Right renal cortex interstitium (tissue), 3 donors: Measurements from ENCODE around the gene RCE1. TPM values are rescaled to one million over a fixed set of nuclear protein-coding genes. Genes with fewer than 3 reads are reported as not detected.

Experiments used
- DNase-seq, 3 donors: peaks; one replicate each; pipeline ENCODE4 v3.0.0-alpha.2; 2013; ENCODE audit warnings: low read depth in 3 of 3, low spot score in 2 of 3
- polyA plus RNA-seq, 3 donors: library from polyadenylated mRNA; unstranded; fragments of 120-200 nt; gene quantifications; one replicate each; pipeline ENCODE4 v1.2.1, GENCODE V29; 2013; ENCODE audit not compliant: insufficient read length in 3 of 3

Gene RCE1
- polyA plus RNA-seq, 3 donors = 16.7 to 23.2 (median 20.0) TPM

- no peak for DNase-seq
Observed at GRCh38 chr11:66844496-66845142, 1.4 kb downstream of the RCE1 start.

- DNase-seq = no peak
Observed at GRCh38 chr11:66845143-66845875, 2.1 kb downstream of the RCE1 start.

GRCh38 chr11:66845876-66846212 lies 2.6 kb downstream of the RCE1 start:
- no peak for DNase-seq

GRCh38 chr11:66846671-66847091 lies 3.4 kb downstream of the RCE1 start:
- DNase-seq = no peak

GRCh38 chr11:66847461-66848232 lies 4.4 kb downstream of the RCE1 start:
- no peak for DNase-seq

- DNase-seq = no peak
Observed at GRCh38 chr11:66848671-66849500, 5.6 kb downstream of the RCE1 start.

- no peak for DNase-seq
Observed at GRCh38 chr11:66849501-66850234, 6.4 kb downstream of the RCE1 start.

GRCh38 chr11:66850235-66850587 lies 7.0 kb downstream of the RCE1 start:
- no peak for DNase-seq

GRCh38 chr11:66850588-66851238 lies 7.5 kb downstream of the RCE1 start:
- no peak for DNase-seq

- DNase-seq = no peak
Observed at GRCh38 chr11:66851239-66851596, 8.0 kb downstream of the RCE1 start.

- DNase-seq = no peak
Observed at GRCh38 chr11:66851698-66852465, 8.6 kb downstream of the RCE1 start.

GRCh38 chr11:66852466-66853241 lies 9.4 kb downstream of the RCE1 start:
- no peak for DNase-seq

GRCh38 chr11:66853242-66854229 lies 10.3 kb downstream of the RCE1 start:
- DNase-seq = no peak

- DNase-seq = no peak
Observed at GRCh38 chr11:66854231-66854661, 11.0 kb downstream of the RCE1 start.

GRCh38 chr11:66854729-66855211 lies 11.5 kb downstream of the RCE1 start:
- no peak for DNase-seq

GRCh38 chr11:66855574-66856495 lies 12.6 kb downstream of the RCE1 start:
- DNase-seq = peak; percentile 67 to 79 (median 78)
